Lower leg skin (tissue), 4 donors: ENCODE data around the gene S100A1. TPM values are rescaled to one million over a fixed set of nuclear protein-coding genes. Genes with fewer than 3 reads are reported as not detected.

Source experiments
- DNase-seq, 2 donors: peaks; one replicate each; pipeline ENCODE4 v3.0.0-alpha.2; 2019; ENCODE audit warnings: low spot score in 2 of 2
- H3K4me3 ChIP-seq: fragments of 200-600 bp; sonication (generic); 2 replicates; pipeline ENCODE4 v1.5.1; 2017; ENCODE audit warnings: mild to moderate bottlenecking, low read depth; ENCODE audit not compliant: poor library complexity, severe bottlenecking
- CTCF ChIP-seq, 3 donors: fragments of 450-650 bp; IDR thresholded peaks; one replicate each; pipeline ENCODE4 v1.5.1; 2016; ENCODE audit warnings: antibody characterized with exemption in 3 of 3, mild to moderate bottlenecking in 3 of 3, moderate library complexity in 2 of 3
- POLR2A ChIP-seq, 2 donors: fragments of 450-650 bp; IDR thresholded peaks; one replicate each; pipeline ENCODE4 v1.6.1; 2016 to 2017; ENCODE audit warnings: antibody characterized with exemption in 2 of 2, mild to moderate bottlenecking in 1 of 2, moderate library complexity in 1 of 2
- WGBS, 2 donors: methylation state at CpG; one replicate each; pipeline ENCODE4 v1.1.5; 2018; 5-methylcytosine and 5-hydroxymethylcytosine counted together
- intact Hi-C: fragments of 100-400 bp; cut with DNase I; formaldehyde crosslinking; loops from one replicate; pipeline ENCODE4 v1.15.0; 2023; ENCODE audit warnings: low total_unique reads
- total RNA-seq, 4 donors: library from RNA; depleted of rRNA; stranded (reverse); fragments of >200 nt; gene quantifications; one replicate each; pipeline ENCODE4 v1.1.0, GENCODE V29; 2016

Gene S100A1
- total RNA-seq, 4 donors from 2014 or later: 8.7 to 33.5 (median 23.8) TPM

- intact Hi-C loops: no loop called here
- 67 to 74% methylated on average over 5 of the region's 5 CpGs for WGBS, 2 donors
- TF ChIP-seq CTCF (IDR thresholded peaks at IDR 0.05) (no peak), POLR2A (IDR thresholded peaks at IDR 0.05) (no peak)
- no peak for DNase-seq
- no peak overlapping the region for H3K4me3 ChIP-seq
Measured at GRCh38 chr1:153646672-153647345, 18.6 kb downstream of the S100A1 start.

- no peak for DNase-seq
- no peak overlapping the region for H3K4me3 ChIP-seq
- TF ChIP-seq CTCF (IDR thresholded peaks at IDR 0.05) (no peak), POLR2A (IDR thresholded peaks at IDR 0.05) (no peak)
- intact Hi-C loops: no loop called here
- 43 to 69% methylated on average over 2 of the region's 2 CpGs for WGBS, 2 donors
Measured at GRCh38 chr1:153647346-153647714, 19.1 kb downstream of the S100A1 start.

GRCh38 chr1:153648000-153648643, 19.9 kb downstream of the S100A1 start:
- intact Hi-C loops: no loop called here
- WGBS, 2 donors: 75 to 77% methylated on average over 10 of the region's 10 CpGs
- no peak for TF ChIP-seq POLR2A (IDR thresholded peaks at IDR 0.05)
- no peak for TF ChIP-seq CTCF (IDR thresholded peaks at IDR 0.05)
- H3K4me3 ChIP-seq: no peak overlapping the region
- DNase-seq: no peak

- intact Hi-C loops: no loop called here
- DNase-seq: no peak
- H3K4me3 ChIP-seq: no peak overlapping the region
- WGBS, 2 donors: 46% methylated on average over 3 of the region's 3 CpGs
- TF ChIP-seq POLR2A (IDR thresholded peaks at IDR 0.05): no peak
- no peak for TF ChIP-seq CTCF (IDR thresholded peaks at IDR 0.05)
Measured at GRCh38 chr1:153649137-153649862, 21.1 kb downstream of the S100A1 start.

- TF ChIP-seq POLR2A (IDR thresholded peaks at IDR 0.05): no peak
- TF ChIP-seq CTCF (IDR thresholded peaks at IDR 0.05): no peak
- no peak for DNase-seq
- intact Hi-C loops: no loop called here
- no peak overlapping the region for H3K4me3 ChIP-seq
- WGBS, 2 donors: 85 to 86% methylated on average over 2 of the region's 2 CpGs
Measured at GRCh38 chr1:153649863-153650235, 21.6 kb downstream of the S100A1 start.
